ENCODE results near the gene MAP2K5. TPM values are rescaled to one million over a fixed set of nuclear protein-coding genes. Genes with fewer than 3 reads are reported as not detected.

The MAP2K5 gene
- total RNA-seq, 1 experiment from 2014 or later, result 3.2 TPM

GRCh38 chr15:67740405-67740804 is 197.9 kb downstream of the MAP2K5 start:
- Histone ChIP-seq H3K4me3 (ENCODE audit: insufficient read depth, low read depth, low read length) (no peak overlapping the region), H3K36me3 (replicated peaks; ENCODE audit: control insufficient read depth, insufficient read depth, low read length) (no peaks in the 10 kb centered on the region), H3K27me3 (ENCODE audit: control insufficient read depth, insufficient read depth, low read length) (no peaks in the 10 kb centered on the region)
- no peak for DNase-seq

- H3K27me3 ChIP-seq (ENCODE audit: control insufficient read depth, insufficient read depth, low read length), result no peaks in the 10 kb centered on the region
- no peak overlapping the region for H3K4me3 ChIP-seq (ENCODE audit: insufficient read depth, low read depth, low read length)
- H3K36me3 ChIP-seq (replicated peaks; ENCODE audit: control insufficient read depth, insufficient read depth, low read length), result no peaks in the 10 kb centered on the region
- no peak for DNase-seq
These were observed 198.8 kb downstream of the MAP2K5 start for GRCh38 chr15:67741308-67741707.

DNA sequence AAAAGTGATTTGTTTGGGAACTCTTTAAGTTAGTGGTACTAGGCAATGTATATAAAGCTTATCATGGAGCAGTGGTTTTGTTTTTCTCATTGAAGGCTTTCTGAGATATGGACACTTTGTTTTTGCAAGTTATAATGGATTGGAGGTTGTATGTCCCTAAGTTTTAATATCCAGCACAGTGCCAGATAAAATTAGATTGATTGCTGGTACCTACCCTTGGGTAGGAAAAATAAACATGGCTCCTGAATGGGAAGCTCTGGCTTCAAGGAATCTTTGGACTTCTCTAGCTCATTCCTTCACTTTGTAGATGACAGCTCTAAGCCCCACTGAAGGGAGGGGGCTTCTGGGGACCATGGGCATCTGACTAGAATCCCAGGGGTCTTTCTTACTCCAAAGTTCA is 201.1 kb downstream of the MAP2K5 start:
- H3K4me3 ChIP-seq (ENCODE audit: insufficient read depth, low read depth, low read length), result no peak overlapping the region
- no peaks in the 10 kb centered on the region for H3K27me3 ChIP-seq (ENCODE audit: control insufficient read depth, insufficient read depth, low read length)
- H3K36me3 ChIP-seq (replicated peaks; ENCODE audit: control insufficient read depth, insufficient read depth, low read length), result no peaks in the 10 kb centered on the region
- no peak for DNase-seq

- DNase-seq, result no peak
- H3K27me3 ChIP-seq (ENCODE audit: control insufficient read depth, insufficient read depth, low read length), result no peaks in the 10 kb centered on the region
- H3K4me3 ChIP-seq (ENCODE audit: insufficient read depth, low read depth, low read length), result no peak overlapping the region
- H3K36me3 ChIP-seq (replicated peaks; ENCODE audit: control insufficient read depth, insufficient read depth, low read length), result no peaks in the 10 kb centered on the region
These were observed 202.0 kb downstream of the MAP2K5 start for GRCh38 chr15:67744331-67745072.

DNA sequence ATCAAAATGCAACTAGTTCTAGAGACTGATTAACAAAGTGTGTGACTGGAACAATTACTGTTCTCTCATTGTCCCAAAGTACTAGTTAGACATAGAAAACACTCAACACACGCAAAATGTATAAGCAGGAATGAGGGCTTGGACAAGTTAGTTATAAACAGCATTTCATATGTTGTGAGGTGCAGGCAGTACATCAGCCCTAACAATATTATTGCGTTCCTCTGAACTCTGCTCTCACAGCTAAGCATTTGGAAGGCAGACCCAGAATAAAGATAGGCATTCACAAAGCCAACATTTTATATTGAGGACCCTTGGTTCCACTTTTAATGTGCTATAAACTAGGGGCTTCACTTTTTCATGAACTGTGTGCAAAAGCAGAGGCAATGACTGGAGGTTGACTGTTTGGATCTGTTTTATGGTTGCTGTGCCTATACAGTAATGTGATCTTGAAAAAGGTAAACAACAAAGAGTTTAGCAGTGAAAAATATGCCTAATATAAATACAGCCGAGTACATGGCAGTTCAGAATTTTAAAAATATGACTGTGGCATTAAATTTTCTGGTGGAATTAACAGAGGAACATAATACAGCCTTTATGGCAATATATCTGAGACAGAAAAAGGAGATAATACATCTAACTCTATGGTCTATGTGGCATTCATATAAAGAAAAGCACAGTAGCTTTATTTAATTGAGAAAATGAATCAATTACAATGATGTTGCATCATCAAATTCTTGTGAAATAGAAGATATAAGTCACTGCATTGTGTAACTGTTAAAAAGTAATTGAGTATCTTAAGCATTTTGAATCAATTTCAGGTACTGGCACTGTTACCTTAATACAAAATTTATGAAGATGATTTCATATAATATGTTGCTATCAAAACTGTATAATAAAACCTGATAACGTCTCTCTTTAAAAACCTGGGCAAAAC is 202.8 kb downstream of the MAP2K5 start:
- Histone ChIP-seq H3K27me3 (ENCODE audit: control insufficient read depth, insufficient read depth, low read length) (no peaks in the 10 kb centered on the region), H3K36me3 (replicated peaks; ENCODE audit: control insufficient read depth, insufficient read depth, low read length) (no peaks in the 10 kb centered on the region), H3K4me3 (ENCODE audit: insufficient read depth, low read depth, low read length) (no peak overlapping the region)
- no peak for DNase-seq

DNA sequence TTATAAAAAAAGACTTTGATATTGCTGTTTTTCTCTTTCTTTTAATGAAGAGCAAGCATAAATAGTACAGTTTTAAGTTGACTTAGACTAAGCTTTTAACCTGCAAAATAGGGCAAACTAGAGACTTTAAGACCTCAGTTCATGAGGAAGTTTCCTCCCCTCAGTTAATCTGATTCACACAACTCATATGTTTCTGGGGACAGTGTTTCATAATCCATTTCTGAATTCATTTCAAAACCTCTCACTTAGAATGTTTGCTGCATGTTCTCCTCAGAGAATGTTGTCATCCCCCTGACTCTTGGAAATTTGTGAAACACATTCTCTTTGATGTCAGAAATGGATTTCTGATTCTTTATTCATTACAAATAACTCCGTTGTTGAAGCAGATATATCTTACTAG is 203.5 kb downstream of the MAP2K5 start:
- H3K36me3 ChIP-seq (replicated peaks; ENCODE audit: control insufficient read depth, insufficient read depth, low read length), result no peaks in the 10 kb centered on the region
- no peak for DNase-seq
- no peak overlapping the region for H3K4me3 ChIP-seq (ENCODE audit: insufficient read depth, low read depth, low read length)
- H3K27me3 ChIP-seq (ENCODE audit: control insufficient read depth, insufficient read depth, low read length), result no peaks in the 10 kb centered on the region

DNA sequence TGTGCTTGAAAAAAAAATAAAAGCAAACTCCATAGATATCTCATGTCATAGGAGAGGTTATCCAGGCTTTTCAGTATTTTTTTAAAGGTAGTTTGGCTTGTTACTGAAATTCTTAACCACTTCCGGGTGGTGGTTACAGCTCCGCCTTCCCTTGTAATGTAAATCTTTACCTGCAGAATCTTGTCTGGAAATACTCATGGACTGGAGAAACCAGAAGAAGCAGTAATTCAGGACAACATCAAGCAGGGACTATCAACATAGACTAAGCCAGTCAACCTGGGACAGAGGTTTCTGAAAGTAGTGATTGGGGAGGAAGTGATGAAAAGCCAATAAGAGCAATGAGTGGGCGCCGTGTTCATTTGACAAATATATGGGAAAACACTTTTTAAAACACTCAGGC is 203.9 kb downstream of the MAP2K5 start:
- Histone ChIP-seq H3K4me3 (ENCODE audit: insufficient read depth, low read depth, low read length) (no peak overlapping the region), H3K27me3 (ENCODE audit: control insufficient read depth, insufficient read depth, low read length) (no peaks in the 10 kb centered on the region)

DNA sequence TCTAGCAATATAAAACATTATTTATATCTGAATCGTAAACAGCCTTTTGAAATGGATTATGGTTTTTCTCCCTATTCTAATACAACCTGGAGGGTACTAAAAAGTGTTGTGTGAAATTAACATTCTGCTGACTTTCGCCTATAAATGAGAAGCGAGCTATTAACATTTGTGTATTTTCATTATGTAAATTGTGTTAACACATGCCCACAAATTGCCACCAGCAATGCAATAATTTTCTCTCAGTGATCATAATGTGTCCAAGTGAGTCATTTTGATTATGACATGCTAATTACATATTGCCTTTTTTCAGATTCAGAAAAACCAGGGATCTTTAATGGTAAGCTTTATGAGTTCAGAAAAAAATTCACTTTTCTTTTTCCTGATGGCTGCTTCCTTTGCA is 205.4 kb downstream of the MAP2K5 start:
- no peaks in the 10 kb centered on the region for H3K27me3 ChIP-seq (ENCODE audit: control insufficient read depth, insufficient read depth, low read length)
- H3K4me3 ChIP-seq (ENCODE audit: insufficient read depth, low read depth, low read length), result no peak overlapping the region
- H3K36me3 ChIP-seq (replicated peaks; ENCODE audit: control insufficient read depth, insufficient read depth, low read length), result no peaks in the 10 kb centered on the region
- DNase-seq, result no peak

More for the DNA sequence above, 203.9 kb downstream of the MAP2K5 start:
- H3K36me3 ChIP-seq (replicated peaks; ENCODE audit: control insufficient read depth, insufficient read depth, low read length), result no peaks in the 10 kb centered on the region
- DNase-seq, result no peak

DNA sequence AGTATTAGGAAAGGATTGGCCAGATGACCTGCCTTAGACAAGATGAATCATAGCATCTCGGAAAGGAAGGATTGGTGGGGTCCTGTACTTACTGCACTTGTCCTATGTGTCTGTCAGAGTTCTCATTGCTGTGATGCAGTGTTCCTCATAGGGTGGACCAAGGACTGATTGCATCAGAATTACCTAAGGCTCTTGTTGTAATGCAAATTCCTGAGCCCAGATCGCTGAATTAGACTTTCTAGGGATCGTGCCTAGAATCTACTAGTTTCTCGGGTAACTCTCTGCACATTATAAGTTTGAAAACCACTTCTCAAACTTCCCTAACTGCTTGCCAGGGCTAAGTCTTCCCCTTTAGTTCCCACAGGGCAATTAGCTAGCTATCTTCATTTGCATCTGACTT is 207.9 kb downstream of the MAP2K5 start:
- H3K4me3 ChIP-seq (ENCODE audit: insufficient read depth, low read depth, low read length), result no peak overlapping the region

DNA sequence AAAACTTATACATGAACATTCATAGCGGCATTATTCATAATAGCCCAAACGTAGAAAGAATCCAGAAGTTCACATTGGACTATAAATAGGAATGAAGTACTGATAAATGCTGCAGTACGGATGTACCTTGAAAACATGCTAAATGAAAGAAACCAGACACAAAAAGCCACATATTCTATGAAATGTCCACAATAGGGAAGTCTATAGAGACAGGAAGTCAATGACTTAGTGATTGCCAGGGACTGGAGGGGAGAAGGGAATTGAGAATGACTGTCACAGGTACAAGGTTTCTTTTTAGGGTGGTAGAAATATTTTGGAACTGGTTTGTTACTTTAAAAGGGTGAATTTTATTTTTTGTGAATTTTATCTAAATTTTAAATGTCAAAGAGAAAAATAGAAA is 211.4 kb downstream of the MAP2K5 start:
- Histone ChIP-seq H3K36me3 (replicated peaks; ENCODE audit: control insufficient read depth, insufficient read depth, low read length) (no peaks in the 10 kb centered on the region), H3K27me3 (ENCODE audit: control insufficient read depth, insufficient read depth, low read length) (no peaks in the 10 kb centered on the region), H3K4me3 (ENCODE audit: insufficient read depth, low read depth, low read length) (no peak overlapping the region)
- DNase-seq, result no peak

More for the DNA sequence above, 207.9 kb downstream of the MAP2K5 start:
- no peaks in the 10 kb centered on the region for H3K27me3 ChIP-seq (ENCODE audit: control insufficient read depth, insufficient read depth, low read length)
- DNase-seq, result no peak
- no peaks in the 10 kb centered on the region for H3K36me3 ChIP-seq (replicated peaks; ENCODE audit: control insufficient read depth, insufficient read depth, low read length)

- no peaks in the 10 kb centered on the region for H3K36me3 ChIP-seq (replicated peaks; ENCODE audit: control insufficient read depth, insufficient read depth, low read length)
- H3K4me3 ChIP-seq (ENCODE audit: insufficient read depth, low read depth, low read length), result no peak overlapping the region
- H3K27me3 ChIP-seq (ENCODE audit: control insufficient read depth, insufficient read depth, low read length), result no peaks in the 10 kb centered on the region
- no peak for DNase-seq
These were observed 212.8 kb downstream of the MAP2K5 start for GRCh38 chr15:67755264-67755663.

DNA sequence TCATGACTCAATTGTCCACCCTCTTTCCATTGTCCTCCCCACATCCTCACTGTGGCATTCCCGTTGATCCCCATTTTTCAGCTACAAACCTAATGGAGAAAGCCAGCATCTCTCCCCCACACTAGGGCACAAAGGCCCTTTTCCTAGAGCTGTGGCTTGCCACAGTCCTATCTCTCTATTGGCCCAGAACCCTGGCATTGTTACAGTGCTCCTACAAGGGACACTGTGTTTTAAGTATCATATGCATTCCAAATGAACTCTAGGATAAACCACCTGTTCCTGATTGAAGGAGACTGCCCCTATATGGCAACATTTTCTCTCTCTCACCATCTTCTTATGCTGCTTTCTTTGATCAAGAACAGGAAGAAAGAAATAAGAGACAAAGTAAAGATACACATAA is 213.4 kb downstream of the MAP2K5 start:
- Histone ChIP-seq H3K27me3 (ENCODE audit: control insufficient read depth, insufficient read depth, low read length) (no peaks in the 10 kb centered on the region), H3K36me3 (replicated peaks; ENCODE audit: control insufficient read depth, insufficient read depth, low read length) (no peaks in the 10 kb centered on the region), H3K4me3 (ENCODE audit: insufficient read depth, low read depth, low read length) (no peak overlapping the region)
- DNase-seq, result no peak

- Histone ChIP-seq H3K27me3 (ENCODE audit: control insufficient read depth, insufficient read depth, low read length) (no peaks in the 10 kb centered on the region), H3K36me3 (replicated peaks; ENCODE audit: control insufficient read depth, insufficient read depth, low read length) (no peaks in the 10 kb centered on the region), H3K4me3 (ENCODE audit: insufficient read depth, low read depth, low read length) (no peak overlapping the region)
- DNase-seq, result no peak
These were observed 216.3 kb downstream of the MAP2K5 start for GRCh38 chr15:67758619-67759300.

- DNase-seq, result no peak
These were observed 218.4 kb downstream of the MAP2K5 start for GRCh38 chr15:67760901-67761300.

More at GRCh38 chr15:67760901-67761300, 218.4 kb downstream of the MAP2K5 start:
- no peaks in the 10 kb centered on the region for H3K36me3 ChIP-seq (replicated peaks; ENCODE audit: control insufficient read depth, insufficient read depth, low read length)
- no peaks in the 10 kb centered on the region for H3K27me3 ChIP-seq (ENCODE audit: control insufficient read depth, insufficient read depth, low read length)
- H3K4me3 ChIP-seq (ENCODE audit: insufficient read depth, low read depth, low read length), result no peak overlapping the region

All from H7 (cell line).